Motor neuron (in vitro differentiated cells): Measurements from ENCODE around the gene TAF15. TPM values are rescaled to one million over a fixed set of nuclear protein-coding genes. Genes with fewer than 3 reads are reported as not detected.
A peak's percentile ranks its signal among the peaks of the same experiment; 100 is the strongest.

Experiments used
- ATAC-seq, 8 experiments: fragments of 200-7000 bp; cut with Tn5 transposase; replicated peaks in 6 of 8; 2 replicates each; pipeline ENCODE4 v1.8.0; 2021; ENCODE audit warnings: mild to moderate bottlenecking in 8 of 8, moderate library complexity in 8 of 8
- H3K27ac ChIP-seq, 2 donors: fragments of 250-450 bp; sonication (Bioruptor Pico); 2 replicates each; pipeline ENCODE4 v1.9.0; 2021; ENCODE audit warnings: antibody characterized with exemption in 2 of 2, mild to moderate bottlenecking in 2 of 2, moderate library complexity in 1 of 2
- H3K4me1 ChIP-seq, 2 donors: fragments of 250-450 bp; sonication (Bioruptor Pico); replicated peaks in 1 of 2; 2 replicates each; pipeline ENCODE4 v1.6.1; 2021; ENCODE audit warnings: antibody characterized with exemption in 2 of 2, mild to moderate bottlenecking in 2 of 2, moderate library complexity in 1 of 2
- H3K4me3 ChIP-seq, 5 donors: fragments of 250-450 bp; sonication (Bioruptor Pico); 2 replicates each; pipeline ENCODE4 v1.9.0; 2021; ENCODE audit warnings: antibody characterized with exemption in 5 of 5, mild to moderate bottlenecking in 5 of 5, moderate library complexity in 4 of 5
- WGBS, 10 experiments: fragments of 450-650 bp; shearing (Covaris generic); methylation state at CpG; one replicate each; pipeline ENCODE4 v1.0.0; 2022; 5-methylcytosine and 5-hydroxymethylcytosine counted together
- in situ Hi-C, 9 experiments: fragments of 400-800 bp; cut with MboI; loops; one replicate each; pipeline ENCODE4 v1.15.0; 2021; ENCODE audit warnings: low sequenced_read_pairs in 9 of 9, low pct_unique_long_range_greater_than_20kb in 2 of 9; ENCODE audit not compliant: unreplicated experiment in 9 of 9
- total RNA-seq, 8 experiments: library from RNA; unstranded; fragments of 300-600 nt; gene quantifications; 2 replicates each; pipeline versions ENCODE4 v1.2.3 to v1.2.4, GENCODE V29; 2022

The TAF15 gene
- total RNA-seq, 8 experiments from 2014 or later = 40.6 to 190 (median 53.7) TPM

DNA sequence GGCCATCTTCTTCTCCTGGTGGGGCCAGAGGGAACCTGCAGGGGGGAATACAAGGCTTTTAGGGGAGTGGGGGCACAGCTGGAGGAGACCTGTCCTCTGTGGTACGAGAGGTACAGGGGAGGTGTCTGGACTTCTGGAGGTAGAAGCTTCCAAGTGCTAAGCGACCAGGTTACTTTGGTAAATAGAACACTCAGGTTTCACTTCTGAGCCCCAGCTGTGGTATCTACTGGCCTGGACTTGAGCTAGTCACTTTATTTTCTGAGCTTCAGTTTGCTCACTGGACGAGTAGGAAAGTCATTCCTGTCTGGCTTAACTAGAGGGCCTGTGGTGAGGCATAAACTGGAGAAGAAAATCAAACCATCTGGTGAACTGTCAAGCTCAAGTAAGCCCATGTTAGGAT is 59.5 kb downstream of the TAF15 start, which contains the start of gene HEATR9:
TSS of gene HEATR9 (minus strand) at position 155 of the 400 bp plus-strand sequence. CDS start at position 6, 149 bp downstream.
- Histone ChIP-seq H3K4me3 (no peak within 1 kb of the TSS), H3K27ac (no peak within 1 kb of the TSS), H3K4me1 (no peaks in the 10 kb centered on the region)
- WGBS, 10 experiments = 42 to 100% (median 74%) methylated on average over 1 to 3 of the region's 3 CpGs; no CpG with 5 or more reads in 6 of the 10 experiments
- in situ Hi-C loops = no loop called here
- no peak for ATAC-seq

DNA sequence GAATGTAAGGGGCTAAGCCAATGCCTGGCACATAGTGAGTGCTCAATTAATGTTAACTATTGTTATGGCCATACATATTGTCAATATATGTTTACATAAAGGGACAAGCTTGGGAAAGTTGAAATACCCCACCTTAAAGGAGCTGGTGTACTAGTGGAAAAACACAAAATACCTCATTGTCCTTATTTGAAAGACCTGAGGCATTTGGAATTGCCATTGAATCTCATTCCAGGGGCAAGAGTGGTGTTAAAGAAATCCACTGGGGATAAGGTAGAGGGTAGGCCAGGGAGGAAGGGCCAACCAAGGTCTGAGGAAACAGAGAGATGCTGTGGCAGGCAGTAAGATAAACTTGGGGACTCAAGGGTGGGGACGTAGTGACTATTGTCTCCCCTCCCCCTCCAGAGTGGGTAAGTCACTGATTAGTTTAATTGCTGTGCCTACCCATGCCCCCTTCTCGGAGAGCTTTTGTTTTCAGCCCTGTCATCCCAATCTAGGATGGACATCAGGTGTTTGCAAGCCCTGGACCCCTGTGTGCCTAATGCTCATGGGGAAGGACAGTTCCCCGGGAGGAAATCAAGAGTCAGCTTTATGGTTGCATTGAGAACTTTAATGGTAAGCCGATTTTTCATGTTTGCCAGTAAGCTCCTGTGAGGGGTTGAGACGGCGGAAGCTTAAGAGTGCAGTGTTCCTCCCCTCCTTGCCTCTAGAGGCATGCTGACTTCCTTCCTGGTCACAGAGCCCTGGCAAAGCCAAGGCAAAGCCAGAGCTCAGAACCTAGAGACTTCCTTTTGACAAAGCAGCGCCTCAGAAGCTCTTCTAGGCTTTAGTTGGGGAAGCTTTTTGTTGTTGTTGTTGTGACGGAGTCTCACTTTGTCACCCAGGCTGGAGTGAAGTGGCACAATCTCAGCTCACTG is 61.9 kb downstream of the TAF15 start:
- no peak overlapping the region for H3K4me3 ChIP-seq
- WGBS, 10 experiments = 50 to 94% (median 70%) methylated on average over 1 to 3 of the region's 8 CpGs; no CpG with 5 or more reads in 3 of the 10 experiments
- ATAC-seq = no peak
- in situ Hi-C loops = no loop called here
- no peak overlapping the region for H3K27ac ChIP-seq
- no peaks in the 10 kb centered on the region for H3K4me1 ChIP-seq

DNA sequence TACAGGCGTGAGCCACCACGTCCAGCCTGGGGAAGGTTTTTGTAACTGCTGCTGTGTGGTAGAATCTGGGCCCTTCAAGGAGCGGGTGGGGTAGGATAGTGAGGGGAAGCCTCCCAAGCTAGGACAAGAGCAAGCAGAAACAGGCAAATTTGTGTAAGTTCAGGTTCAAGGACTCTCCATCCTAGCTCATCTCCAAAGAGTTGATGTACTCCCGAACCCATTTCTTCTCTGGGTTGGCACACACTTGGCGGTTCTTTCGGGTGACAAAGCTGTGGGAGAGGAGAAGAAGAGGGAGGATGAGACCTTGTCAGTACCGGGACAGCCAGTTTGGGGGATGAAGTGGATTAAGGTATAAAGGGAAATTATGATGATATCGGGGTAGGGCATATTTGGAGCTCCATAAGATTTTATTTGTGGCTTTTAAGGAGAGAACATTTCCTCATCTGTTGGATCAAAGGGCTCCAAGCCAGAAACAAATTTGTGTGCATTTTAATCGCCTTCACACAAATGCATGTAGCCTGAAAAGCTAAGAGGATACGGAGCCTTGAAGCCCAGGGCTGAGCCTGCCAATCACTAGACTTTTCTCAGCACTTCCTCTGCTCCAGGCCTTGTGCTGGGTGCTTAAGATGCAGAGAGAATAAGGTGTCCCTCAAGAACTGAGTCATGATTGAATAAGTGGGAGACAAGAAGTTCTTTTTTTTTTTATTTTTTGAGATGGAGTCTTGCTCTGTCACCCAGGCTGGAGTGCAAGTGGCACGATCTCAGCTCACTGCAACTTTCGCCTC is 63.1 kb downstream of the TAF15 start:
- in situ Hi-C loops = no loop called here
- no peak for ATAC-seq
- H3K4me1 ChIP-seq = no peaks in the 10 kb centered on the region
- 37 to 100% (median 79%) methylated on average over 1 to 9 of the region's 12 CpGs; no CpG with 5 or more reads in 2 of the 10 experiments for WGBS, 10 experiments
- H3K4me3 ChIP-seq = no peak overlapping the region
- no peak overlapping the region for H3K27ac ChIP-seq

DNA sequence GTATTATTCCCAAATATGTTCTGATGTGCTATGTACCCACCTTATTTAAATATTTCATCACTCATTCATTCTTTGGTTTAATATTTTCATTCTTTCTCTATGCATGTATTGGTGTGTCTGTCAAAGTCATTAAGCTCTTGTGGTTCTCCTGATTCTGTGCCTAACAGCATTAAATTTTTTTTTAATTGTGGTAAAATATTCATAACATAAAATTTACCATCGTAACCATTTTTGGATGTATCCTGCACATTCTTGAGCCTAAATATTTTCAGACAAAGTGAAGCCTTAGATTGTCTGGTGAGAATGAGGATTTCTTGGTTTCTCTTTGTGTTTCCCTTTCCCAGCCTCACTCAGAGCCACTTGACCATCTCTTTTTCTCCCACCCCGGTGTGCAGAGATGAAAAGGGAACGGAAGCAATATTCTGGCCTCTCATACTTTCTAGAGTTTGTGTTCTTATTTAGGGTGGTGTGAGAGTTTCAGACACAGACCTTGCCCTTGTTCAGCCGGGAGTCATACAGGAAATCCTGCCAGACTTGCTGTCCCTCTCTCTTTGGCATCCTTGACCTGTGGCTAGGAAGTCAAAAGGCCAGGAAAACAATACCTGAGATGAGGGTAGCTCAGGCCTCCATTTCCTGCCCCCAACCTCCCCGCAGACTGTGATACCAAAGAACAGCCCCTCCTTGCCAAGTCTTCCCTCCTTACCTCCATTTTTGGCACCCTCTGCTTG is 66.0 kb downstream of the TAF15 start:
- Histone ChIP-seq H3K27ac (no peak overlapping the region), H3K4me1 (no peaks in the 10 kb centered on the region), H3K4me3 (no peak overlapping the region)
- in situ Hi-C loops = no loop called here
- 32 to 100% (median 70%) methylated on average over 2 to 5 of the region's 5 CpGs for WGBS, 10 experiments
- no peak for ATAC-seq

DNA sequence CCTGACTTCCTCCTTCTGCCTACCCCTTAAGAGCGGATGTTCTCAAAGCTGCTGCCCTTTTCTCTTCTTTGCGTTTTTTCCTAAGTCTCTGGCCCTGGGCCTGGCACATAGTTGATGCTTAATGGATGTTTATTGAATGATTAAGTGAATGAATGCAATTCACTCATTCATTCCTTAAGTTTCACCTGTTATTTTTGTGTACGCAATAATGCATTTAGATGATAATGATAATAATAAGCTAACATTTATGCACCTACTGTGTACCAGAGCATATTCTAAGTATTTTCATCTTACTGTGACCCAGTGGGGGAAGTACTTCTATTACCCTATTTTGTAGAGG is 66.5 kb downstream of the TAF15 start:
- H3K4me1 ChIP-seq = no peaks in the 10 kb centered on the region
- H3K27ac ChIP-seq = no peak overlapping the region
- no peak overlapping the region for H3K4me3 ChIP-seq
- in situ Hi-C loops = no loop called here
- ATAC-seq = no peak
- 61 to 100% (median 85%) methylated on average over 1 to 3 of the region's 3 CpGs; no CpG with 5 or more reads in 1 of the 10 experiments for WGBS, 10 experiments

DNA sequence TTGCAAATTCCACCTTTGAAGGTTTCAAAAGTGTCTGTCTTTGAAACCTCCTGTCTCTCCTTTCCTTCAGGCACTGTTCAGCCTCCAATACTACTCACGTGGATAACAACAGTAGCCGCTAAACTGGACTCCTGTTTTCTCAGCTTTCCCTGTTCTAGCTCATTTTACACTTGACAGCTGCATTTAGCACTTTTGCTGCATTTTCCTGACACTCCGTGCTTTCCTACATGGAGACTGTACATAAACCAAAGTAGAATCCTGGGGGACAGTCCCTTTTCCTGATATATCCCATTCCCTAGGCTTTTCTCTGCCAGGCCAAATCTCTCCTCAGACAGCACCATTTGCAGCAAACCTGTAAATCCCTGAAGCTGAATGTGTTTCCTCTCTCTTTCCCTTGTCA is 67.2 kb downstream of the TAF15 start:
- in situ Hi-C loops = no loop called here
- Histone ChIP-seq H3K4me3 (no peak overlapping the region), H3K4me1 (no peaks in the 10 kb centered on the region), H3K27ac (no peak overlapping the region)
- WGBS, 10 experiments = 38 to 90% (median 62%) methylated on average over 1 to 3 of the region's 3 CpGs; no CpG with 5 or more reads in 3 of the 10 experiments
- ATAC-seq = no peak

DNA sequence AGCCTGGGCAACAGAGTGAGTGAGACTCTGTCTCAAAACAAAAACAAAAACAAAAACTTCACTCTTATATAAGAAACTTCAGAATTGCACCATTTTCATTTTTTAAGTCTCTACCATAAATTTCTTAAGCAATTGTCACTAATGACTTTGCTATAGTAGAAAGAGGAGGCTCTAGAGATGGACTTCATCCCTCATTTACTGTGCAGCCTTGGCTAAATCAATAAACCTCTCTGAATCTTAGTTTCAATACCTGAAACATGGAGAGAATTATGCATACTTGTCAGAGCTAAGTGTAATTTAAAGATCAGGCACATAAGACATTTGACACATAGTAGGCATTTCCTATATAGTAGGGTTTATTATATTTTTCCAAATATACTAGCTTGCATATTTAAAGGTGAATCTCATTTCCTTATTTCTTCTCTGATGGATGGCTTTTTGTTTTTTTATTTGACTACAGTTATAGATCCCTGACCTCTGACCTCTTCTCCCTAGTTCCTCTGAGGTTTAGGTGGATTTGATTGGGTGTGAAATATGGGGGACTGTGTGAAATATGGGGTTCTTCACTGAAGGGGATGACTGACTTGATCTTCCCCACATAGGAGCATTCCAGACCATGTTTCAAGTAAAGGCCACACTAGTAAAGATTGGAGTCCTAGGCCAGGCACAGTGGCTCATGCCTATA is 68.2 kb downstream of the TAF15 start:
- in situ Hi-C loops = no loop called here
- no peak for ATAC-seq
- no peak overlapping the region for H3K27ac ChIP-seq
- no peaks in the 10 kb centered on the region for H3K4me1 ChIP-seq
- H3K4me3 ChIP-seq = no peak overlapping the region

DNA sequence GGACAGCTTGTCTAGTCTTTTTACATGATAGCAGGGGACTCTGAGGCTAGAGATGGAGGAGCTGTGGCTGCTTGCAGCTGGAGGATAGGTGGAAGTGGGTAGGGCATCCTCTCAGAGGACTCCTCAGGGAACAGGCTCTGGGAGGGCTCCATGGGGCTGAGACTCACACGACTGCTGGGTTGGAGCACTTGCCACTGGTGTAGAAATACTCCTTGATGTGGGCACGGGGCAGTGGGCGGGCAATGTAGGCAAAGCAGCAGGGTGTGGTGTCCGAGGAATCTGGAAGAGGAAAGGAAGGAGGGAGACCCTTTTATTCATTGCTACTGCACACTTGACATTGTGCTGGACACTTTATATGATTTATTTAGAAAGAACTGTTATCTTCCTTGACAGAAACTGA is 69.1 kb downstream of the TAF15 start:
- no peak overlapping the region for H3K27ac ChIP-seq
- WGBS, 10 experiments = 18 to 57% (median 30%) methylated on average over 1 to 3 of the region's 4 CpGs; no CpG with 5 or more reads in 6 of the 10 experiments
- no peaks in the 10 kb centered on the region for H3K4me1 ChIP-seq
- ATAC-seq = no peak
- in situ Hi-C loops = no loop called here
- no peak overlapping the region for H3K4me3 ChIP-seq

DNA sequence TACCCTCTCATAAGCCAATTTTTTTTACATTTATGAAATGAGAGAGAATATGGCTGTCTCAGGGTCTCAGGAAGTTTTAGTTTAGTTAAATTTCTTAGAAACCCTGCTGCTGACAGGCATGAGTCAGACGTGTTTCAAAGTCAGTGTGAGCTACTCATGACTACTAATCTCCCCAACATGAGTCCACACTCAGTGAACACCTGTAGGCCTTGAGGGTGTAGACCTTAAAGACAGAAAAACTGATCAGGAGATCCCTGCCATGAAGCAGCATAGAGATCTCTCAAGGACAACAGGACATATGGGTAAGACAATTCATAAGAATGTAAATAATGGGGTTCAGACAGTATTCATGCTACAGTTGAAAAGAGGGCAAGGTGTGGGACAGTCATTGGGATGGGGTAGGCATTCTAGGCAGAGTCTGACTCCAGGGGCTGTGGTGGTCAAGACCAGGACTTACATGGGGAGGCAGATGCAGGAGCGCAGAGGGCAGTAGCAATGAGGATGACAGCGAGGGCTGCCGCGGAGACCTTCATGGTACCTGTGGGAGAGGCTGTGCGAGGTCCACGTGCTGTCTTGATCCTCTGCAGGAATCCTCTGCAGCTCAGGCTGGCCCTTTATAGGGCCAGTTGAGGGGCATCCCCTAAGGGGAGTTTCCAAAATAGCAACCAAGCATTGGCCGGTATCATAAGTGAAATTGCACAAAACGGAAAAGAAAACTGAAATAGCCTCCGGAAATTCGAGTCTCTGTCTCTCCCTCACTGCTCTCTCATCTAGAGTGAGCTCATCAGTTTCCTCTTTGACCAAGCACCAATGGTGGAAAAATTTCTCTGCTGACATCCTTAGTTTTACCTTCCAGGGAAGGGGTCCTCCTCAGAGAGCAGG is 70.7 kb downstream of the TAF15 start, which contains the start of gene CCL5:
TSS of gene CCL5 (minus strand) at position 588 of the 882 bp plus-strand sequence.
- no peak within 1 kb of the TSS for H3K27ac ChIP-seq
- no peaks in the 10 kb centered on the region for H3K4me1 ChIP-seq
- no peak for ATAC-seq
- in situ Hi-C loops = no loop called here
- H3K4me3 ChIP-seq = no peak within 1 kb of the TSS
- WGBS, 10 experiments = 0 to 94% (median 60%) methylated on average over 1 to 11 of the region's 11 CpGs; no CpG with 5 or more reads in 2 of the 10 experiments

DNA sequence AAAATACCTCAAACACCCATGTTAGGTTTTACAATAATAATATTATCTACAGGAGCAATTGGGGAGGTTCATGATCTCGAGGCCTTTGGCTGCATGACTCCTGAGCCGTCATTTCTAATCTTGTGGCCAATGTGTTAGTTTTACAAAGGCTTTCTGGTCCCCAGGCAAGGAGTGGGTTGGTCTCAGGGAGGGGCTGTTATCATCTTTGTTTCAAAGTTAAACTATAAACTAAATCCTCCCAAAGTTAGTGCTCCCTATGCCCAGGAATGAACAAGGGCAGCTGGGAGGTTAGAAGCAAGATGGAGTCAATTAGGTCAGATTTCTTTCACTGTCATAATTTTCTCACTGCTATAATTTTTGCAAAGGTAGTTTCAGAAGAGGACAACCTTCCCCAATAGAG is 80.0 kb downstream of the TAF15 start:
- no peak overlapping the region for H3K4me3 ChIP-seq
- no peaks in the 10 kb centered on the region for H3K4me1 ChIP-seq
- H3K27ac ChIP-seq = no peak overlapping the region
- 76 to 100% (median 80%) methylated on average over 1 to 2 of the region's 2 CpGs; no CpG with 5 or more reads in 7 of the 10 experiments for WGBS, 10 experiments
- ATAC-seq = no peak
- in situ Hi-C loops = no loop called here

DNA sequence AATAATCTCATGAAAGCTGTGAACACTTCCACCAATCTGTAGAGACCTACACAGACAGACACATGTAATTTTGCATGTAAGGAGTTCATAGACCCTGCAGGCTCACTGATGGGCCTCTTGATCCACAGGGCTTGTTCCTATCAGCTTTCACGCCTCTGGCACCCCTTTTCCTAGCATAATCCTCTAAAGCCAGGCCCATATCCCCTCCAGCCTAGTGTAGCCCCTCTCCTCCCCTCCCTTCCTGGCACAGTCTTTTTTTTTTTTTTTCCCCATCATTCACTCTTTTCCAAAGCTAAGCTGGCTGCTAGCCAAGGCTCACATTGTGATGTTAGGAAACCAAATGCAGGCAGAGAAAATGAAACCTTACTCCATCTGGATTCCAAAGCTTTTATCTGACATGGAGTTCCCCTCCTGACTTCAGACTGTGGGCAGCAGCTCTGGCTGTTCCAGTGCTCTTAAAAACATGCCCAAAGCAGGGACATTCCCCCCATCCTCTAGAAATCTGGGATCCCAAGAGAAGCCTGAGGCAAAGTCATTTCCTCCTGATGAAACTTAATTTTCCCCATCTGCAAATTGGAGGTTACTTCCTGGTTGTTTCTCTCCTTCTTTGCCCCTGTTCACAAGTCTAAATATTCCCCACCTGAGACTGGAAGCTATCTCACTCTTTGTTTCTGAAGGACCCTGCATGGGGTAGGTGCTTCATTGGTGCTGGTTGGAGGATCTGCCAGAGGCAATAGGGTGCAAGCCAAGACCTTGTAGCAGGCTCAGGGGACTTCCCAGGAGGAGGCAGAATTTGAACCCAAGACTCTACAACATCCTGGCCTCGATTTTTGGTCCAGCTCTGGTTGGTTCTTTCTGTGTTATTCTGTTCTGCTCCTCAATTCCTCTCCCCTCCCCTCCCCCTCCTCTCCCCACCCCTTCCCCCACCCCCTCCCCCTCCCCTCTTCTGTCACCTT is 80.8 kb downstream of the TAF15 start:
- 20 to 83% methylated on average over 1 of the region's 2 CpGs; no CpG with 5 or more reads in 8 of the 10 experiments for WGBS, 10 experiments
- Histone ChIP-seq H3K4me1 (no peaks in the 10 kb centered on the region), H3K27ac (no peak overlapping the region), H3K4me3 (no peak overlapping the region)
- in situ Hi-C loops = no loop called here
- peak in 6 of 8 experiments; percentile 31 to 75 (median 64) for ATAC-seq
